HG03039 (cell line): ENCODE data around the gene TCN1.
"Not testable (repeated sequence)": the region's sequence is repeated elsewhere in the genome, so short reads cannot be mapped to it uniquely, and the experiment has no call there.

Experiments used
- ATAC-seq: cut with Tn5 transposase; IDR thresholded peaks from one replicate; pipeline ENCODE4 v1.9.1; 2021; ENCODE audit warnings: mild to moderate bottlenecking, moderate library complexity; ENCODE audit not compliant: unreplicated experiment

The TCN1 gene

DNA sequence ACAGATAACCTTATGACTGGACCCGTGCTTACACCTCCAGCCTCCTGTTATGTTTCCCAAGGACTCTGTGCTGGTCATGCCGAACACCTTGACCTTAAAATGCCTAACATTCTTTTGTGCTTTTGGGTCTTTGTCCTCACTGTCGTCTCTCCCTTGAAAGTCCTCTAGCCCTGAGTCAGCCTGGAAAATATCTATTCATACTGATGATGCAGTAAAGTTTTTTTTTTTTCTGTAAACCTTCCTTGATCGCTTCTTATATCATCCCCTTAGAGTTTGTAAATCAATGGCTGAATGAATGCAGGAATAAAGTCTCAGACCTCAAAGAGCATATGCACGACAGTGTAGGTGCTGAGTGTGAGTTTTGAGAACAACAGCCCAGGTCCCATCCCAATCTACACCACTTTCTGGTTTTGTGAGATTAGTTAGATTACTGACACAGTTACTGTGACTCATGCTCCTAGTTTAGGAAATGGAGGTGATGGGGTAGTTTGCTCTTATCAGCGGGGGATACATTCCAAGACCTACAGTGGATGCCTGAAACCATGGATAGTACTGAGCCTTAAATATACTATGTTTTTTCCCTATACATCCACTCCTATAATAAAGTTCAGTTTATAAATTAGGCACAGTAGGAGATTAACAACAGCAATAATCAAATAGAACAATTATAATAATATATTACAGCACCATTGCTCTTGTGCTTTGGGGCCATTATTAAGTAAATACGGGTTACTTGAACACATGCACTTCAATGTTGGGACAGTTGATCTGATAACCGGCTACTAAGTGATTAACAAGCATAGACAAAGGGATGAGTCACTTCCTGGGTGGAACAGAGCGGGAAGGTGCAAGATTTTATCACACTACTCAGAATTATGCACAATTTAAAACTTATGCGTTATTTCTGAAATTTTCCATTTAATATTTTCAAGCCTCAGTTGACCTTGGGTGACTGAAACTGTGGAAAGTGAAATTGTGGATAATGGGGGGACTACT is 8.6 kb downstream of the TCN1 start:
- no peak for ATAC-seq

DNA sequence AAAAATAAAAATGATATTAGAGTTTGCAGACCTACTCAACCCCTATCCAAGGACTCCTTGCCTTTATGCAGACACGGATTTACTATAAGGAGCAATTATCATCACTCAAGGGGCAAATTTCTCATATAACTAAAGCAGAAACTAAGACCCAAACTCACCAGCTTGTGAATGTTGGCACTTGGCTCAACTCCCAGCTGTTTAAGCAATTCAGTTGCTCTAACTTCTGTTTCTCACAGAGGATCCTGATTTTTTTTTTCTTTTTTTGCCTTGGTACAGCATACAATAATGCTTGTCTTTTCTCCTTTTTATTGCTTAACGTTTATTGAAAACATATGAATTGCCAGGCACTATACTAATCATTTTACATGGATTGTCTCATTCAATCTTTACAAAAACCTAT is 11.4 kb downstream of the TCN1 start:
- no peak for ATAC-seq

DNA sequence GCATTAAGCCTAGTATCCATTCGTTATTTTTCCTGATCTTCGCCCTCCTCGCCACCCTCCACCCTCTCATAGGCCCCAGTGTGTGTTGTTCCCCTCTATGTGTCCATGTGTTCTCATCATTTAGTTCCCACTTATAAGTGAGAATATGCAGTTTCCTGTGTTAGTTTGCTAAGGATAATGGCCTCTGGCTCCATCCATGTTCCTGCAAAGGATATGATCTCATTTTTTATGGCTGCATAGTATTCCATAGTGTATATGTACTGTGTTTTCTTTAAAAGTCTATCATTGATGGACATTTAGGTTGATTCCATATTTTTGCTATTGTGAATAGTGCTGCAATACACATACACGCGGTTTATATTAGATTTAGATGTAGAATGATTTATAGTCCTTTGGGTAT is 14.9 kb downstream of the TCN1 start:
- not testable (repeated sequence) for ATAC-seq

DNA sequence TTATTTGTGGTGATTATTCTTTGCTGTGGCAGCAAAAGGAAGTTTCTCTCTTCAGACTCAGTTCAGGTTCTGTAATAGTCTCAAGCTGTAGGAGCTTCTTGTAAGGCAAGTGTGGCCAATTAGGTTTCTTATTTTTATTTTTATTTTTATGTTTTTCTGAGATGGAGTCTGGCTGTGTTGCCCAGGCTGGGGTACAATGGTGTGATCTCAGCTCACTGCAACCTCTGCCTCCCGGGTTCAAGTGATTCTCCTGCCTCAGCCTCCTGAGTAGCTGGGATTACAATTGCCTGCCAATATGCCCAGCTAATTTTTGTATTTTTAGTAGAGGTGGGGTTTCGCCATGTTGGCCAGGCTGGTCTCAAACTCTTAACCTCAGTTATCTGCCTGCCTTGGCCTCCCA is 16.7 kb downstream of the TCN1 start:
- not testable (repeated sequence) for ATAC-seq

DNA sequence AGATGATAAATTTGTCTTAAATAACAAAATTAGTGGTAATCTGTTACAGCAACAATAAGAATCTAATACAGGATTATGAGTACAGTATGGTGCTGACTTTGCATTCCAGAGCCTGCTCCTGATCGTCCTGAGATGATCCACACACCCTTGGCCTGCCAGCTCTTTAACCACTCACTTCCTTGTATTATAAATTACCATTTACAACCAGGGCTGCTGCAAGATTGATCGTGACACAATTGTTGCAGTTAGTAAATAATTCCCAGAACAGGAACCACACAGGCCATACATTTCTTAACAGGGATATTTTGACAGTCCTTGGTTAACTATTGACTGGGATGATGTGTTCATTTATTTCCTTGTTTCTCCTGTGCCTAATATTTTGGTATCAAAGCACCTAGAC is 17.2 kb downstream of the TCN1 start:
- no peak for ATAC-seq

DNA sequence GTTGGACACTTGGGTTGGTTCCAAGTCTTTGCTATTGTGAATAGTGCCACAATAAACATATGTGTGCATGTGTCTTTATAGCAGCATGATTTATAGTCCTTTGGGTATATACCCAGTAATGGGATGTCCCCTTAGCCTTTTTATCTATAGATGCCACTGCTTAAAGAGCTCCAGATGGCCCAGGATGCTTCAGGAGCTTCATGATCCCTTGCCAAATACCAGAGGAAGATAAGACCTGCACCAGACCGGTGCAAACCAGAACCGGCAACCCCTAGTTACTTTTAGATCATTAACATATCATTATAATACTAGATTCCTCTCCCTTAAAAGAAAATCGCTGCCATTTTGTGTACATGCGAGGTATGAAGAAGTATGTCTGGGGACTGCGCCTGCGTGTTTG is 17.8 kb downstream of the TCN1 start:
- not testable (repeated sequence) for ATAC-seq

DNA sequence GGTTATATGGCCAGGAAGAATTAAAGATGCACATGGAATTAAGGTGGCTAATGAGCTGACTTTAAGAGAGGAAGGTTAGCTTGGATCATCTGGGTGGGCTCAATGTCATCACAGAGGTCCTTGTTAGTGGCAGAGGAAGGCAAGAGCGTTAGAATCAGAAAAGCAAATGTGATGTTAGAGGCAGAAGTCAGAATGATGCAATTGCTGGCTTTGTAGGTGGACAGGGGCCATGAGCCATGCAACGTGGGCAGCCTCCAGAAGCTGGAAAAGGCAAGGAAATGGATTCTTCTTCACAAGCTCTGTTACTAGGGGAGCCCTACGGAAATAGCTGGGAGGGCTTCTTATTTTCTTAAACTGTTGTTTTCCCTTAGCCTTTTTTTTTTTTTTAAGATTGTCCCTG is 18.7 kb downstream of the TCN1 start:
- no peak for ATAC-seq

DNA sequence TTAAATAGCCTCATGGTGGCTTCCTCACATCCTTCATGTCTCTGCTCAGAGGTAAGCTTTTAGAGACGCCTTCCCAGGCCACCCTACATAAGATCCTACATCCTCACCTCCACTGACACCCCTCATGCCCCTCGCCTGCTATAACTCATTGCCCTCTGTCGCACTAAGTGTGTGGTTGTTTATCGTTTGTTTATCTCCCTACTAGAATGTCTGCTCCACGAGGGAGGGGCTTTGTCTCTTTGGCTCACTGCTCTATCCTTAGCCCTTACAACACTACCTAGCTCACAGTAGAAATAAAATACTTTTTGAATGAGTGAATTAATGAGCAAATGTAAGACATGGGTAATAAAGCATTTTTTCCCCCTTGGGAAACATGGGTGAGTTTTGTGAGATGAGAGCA is 19.7 kb downstream of the TCN1 start:
- ATAC-seq: no peak

DNA sequence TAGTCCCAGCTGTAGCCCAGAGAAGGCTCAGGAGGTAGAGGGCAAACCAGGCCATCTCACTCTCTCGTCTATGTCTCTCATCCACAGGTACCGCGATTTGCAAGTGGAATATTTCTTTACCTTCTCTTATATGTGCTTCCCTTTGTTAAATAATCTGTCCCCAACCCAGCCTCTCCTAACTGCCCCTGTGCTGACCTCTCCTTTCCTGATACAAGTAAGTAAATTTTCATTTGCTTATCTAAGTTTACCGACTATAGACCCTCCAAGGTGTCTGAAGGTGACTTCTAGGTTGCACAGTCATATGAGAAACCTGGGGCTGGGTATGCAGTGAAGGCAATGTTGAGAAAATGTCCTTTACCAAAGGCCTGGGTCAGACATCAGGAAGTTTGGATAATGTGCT is 20.9 kb downstream of the TCN1 start, which contains the start of gene CBLIF:
Gene CBLIF, minus strand, starts transcription at position 101 of the 400 bp plus-strand sequence. Its CDS starts 46 bp downstream, at position 55.
- no peak for ATAC-seq

DNA sequence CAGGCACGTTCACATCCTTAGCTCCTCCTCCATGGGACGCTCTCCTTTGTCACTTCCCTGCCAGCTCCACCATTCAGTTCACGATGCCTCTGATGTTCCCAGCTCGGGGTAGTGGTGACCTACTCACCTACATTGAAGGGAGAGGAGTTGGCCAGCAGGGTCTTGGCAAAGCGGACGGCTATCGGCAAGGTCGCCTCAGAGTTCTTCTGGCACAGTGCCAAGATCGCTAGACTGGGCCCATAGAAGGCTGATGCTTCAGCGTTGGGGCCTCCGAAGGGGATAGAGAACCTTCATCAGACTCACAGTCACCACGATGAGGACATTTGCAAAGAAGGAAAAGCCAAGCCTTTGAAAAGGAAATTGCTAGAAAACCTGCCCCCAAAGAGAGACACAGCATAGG is 24.0 kb downstream of the TCN1 start:
- ATAC-seq: no peak

DNA sequence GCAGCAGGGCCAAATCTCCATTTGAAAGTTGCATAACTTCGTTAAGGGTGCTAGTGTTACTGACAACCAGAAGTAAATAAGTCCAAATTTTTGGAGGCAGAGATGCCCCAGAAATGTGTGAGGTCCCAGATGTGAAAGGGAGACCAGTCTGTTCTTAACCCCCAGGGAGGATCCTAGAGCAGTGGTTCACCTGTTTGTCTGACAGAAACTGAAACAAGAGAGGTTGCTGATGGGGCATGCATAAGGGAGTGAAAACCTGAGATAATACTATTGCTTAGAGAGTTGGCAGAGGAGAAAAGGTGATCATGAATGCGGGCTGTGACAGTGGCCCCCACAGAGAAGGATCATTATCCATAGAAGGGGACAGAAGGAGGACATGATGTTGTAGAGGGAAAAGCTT is 24.8 kb downstream of the TCN1 start:
- ATAC-seq: no peak

DNA sequence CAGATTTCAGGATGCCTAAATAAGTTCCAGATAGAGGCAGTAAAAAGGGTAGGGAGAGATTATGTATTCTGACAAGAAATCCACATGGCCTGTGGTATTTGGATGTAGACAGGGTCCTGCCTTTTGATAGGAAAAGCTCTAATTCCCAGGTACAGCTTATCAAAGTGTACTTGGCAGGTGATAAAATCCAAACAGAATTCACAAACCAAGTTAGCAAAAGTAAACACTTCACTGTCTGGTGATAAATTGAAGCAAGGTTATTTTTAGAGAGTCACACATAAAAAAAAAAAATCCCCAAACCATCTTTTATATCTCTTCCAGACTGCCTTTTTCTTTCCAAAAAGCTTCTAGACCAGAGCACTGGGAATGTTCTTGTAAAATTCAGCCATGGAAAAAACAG is 26.7 kb downstream of the TCN1 start:
- ATAC-seq: no peak

DNA sequence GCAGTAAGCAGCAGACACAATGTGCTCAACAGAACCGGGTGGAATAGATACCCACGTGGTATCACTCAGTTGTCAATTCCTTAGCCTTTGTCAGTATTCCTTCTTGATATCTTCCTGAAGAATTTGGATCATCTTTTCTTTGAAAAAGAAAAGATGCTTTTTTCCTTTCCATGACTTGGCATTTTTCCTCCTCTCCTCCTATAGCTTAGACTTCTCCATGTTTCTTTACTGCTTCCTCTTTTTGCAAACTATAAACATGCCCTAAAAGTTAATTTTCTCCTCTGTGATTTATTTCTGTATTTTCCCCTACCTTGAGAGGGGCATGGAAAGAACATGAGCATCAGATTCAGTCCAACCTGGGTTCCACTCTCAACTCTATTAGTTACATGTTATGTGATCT is 32.7 kb downstream of the TCN1 start:
- ATAC-seq: no peak

DNA sequence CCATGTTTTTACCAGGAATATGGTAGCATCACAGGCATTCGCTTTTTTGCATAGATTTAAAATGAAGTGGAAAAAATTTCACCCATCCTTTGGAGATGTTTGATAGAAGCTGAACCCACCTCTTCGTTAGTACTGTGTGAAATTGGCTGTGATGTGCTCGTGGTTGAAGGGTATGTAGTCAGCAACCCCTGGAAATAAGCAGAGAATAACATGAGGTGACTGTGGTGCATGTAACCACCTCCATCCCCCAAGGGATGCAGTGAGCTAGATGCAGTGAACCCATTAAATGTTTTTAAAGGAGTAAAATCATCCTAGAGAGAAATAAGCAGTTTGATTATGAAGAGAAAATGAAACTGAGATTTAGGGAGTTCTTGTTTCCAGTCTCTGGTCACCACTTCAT is 36.9 kb downstream of the TCN1 start:
- ATAC-seq: no peak

DNA sequence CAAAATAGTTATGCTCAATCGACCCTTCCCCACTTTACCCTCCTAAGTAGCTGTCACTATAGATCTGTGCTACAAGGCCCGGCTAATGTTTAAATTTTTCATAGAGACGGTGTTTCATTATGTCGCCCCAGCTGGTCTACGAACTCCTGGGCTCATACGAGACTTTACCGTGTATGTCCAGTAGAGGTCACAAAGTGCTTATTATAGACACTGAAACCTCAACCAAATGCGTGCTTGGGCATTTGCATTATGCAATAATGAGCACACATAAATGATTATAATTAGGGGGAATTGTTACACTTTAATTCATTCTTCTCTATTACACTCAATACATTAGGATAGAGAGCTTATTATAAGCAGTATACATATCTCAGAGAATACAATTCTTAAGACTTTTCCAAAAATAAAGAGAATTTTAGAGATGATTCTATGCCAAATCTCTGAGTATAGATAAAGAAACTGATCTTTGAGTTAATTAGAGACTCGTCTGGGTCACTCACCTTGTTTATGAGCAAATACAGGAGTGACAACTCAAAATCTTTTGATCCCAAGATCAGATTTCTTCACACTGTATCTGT is 43.2 kb downstream of the TCN1 start:
- peak; percentile 78 for ATAC-seq

DNA sequence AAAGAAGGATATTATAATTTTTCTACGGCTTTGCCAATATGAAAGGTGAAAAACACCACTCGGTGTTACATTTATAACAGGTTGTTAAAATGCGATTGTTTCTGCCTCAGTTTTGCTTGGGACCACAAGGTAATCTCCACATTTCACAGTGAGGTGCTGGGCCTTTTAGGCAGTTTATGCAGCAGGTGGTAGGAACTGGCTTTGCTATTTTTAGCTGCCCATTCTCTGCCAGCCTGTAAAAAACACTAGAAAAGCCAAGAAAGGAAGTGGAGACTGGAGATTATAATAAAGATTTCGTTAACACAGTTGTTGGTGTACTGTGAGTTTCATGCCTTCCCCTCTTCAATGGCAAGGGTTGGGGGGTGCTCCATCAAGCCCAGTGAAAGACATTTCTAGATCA is 47.7 kb downstream of the TCN1 start:
- ATAC-seq: no peak

DNA sequence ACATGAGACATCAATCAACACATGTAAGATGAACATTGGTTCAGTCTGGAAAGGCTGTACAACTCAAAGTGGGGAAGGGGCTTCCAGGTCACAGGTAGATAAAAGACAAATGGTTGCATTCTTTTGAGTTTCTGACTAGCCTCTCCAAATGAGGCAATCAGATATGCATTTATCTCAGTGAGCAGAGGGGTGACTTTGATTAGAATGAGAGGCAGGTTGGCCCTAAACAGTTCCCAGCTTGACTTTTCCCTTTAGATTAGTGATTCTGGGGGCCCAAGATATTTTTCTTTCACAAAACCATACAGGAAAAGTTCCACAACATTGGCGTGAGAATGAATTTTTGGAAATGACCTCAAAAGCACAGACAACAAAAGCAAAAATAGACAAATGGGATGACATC is 49.9 kb downstream of the TCN1 start:
- ATAC-seq: not testable (repeated sequence)

DNA sequence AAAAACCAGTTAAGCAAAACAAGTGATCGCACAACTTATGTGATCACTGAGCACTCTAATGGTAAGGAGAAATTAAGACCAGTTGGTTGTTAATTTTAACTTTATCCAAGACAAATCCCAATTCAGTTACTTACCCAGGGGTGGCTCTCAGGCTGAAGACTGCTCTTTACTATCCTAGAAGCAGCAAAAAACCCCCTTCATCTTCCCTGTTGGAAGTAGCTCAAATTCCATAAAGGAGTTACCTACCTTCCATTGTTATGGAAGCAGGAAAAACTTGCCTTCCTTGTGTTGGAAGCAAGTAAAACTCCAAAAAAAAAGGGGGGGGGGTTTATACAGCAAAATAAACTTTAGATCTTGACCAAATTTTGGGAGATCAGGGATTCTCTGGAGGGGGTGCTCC is 50.5 kb downstream of the TCN1 start:
- no peak for ATAC-seq

DNA sequence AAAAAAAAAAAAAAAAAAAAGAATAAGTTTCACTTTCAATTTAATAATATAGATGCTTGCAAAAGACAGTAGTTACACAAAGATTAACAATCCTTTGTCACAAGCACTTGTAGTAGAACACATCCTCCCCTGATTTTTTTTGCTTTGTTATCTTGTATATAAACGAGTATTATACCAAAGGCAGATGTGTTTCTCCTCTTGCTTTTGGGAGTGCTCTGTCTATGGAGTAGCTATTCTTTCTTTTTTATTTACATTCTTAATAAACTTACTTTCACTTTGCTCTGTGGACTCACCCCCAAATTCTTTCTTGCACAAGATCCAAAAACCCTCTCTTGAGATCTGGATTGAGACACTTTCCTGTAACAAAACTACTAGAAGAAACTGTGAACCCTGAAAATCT is 52.3 kb downstream of the TCN1 start:
- no peak for ATAC-seq

DNA sequence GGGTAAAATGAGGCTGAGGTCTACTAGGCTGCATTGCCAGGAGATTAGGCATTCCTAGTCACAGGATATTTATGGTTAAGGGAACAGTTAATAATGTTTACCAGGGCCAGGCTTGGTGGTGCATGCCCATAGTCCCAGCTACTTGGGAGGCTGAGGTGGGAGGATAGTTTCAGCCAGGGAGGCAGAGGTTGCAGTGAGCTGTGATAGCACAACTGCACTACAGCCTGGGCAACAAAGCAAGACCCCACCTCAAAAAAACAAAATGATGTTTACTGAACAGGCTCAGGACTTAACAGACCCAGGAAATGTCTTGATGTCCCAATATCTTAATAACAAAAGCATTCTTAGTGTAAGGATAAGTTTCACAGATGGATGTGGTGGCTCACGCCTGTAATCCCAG is 52.9 kb downstream of the TCN1 start:
- no peak for ATAC-seq

DNA sequence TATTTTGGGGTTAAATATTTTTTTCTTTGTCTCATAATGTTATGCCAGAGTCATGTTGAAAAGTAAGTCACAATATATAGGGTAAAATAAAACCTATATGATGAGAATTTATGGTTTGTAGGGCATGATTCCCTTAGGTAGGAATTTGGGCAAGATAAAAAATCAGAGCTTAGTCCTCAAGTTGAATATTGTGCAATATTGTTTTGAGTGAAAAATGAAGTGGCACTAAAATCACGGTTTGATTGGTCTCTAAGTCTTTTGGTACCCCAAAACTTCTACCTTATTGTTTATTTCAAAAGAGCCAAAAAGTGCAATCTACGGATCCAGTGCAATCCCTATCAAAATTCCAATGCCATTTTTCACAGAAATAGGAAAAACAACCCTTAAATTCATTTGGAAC is 54.1 kb downstream of the TCN1 start:
- ATAC-seq: no peak

DNA sequence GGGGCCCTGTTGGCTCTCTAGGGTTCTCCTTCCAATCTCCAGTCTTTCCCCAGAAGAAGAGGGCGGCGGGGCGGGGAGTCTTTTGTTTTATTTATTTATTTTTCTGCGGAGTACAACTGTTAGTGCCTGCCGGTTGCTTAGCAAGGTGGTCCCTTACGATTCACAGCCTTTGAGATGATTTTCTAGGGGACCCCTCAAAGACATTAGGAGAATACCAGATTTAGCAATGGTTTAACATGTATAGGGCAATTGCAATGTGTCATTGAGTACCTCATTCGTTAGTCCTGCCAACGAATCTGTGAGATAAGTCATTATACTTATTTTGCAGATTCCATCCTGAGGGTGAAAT is 55.4 kb downstream of the TCN1 start:
- no peak for ATAC-seq
